Astrocyte of the spinal cord (primary cell): Measurements from ENCODE around the gene PRM3.

ENCODE experiments used
- DNase-seq: peaks from one replicate; pipeline ENCODE4 v3.0.0; 2011; ENCODE audit warnings: low read depth, low spot score
- H3K4me3 ChIP-seq: 2 replicates; pipeline ENCODE4 v1.5.1; 2011; ENCODE audit warnings: low read depth, mild to moderate bottlenecking, low read length, moderate library complexity
- CTCF ChIP-seq: IDR thresholded peaks from 2 replicates; pipeline ENCODE4 v1.5.1; 2012; ENCODE audit warnings: low read depth, mild to moderate bottlenecking, low read length, inconsistent platforms
- in situ Hi-C: cut with HindIII; loops from 2 replicates; pipeline ENCODE4 v1.10.0; 2017; ENCODE audit warnings: low sequenced_read_pairs

PRM3 gene

GRCh38 chr16:11310634-11310977 is 37.2 kb upstream of the PRM3 start:
- no peak for DNase-seq
- H3K4me3 ChIP-seq, result no peak overlapping the region
- TF ChIP-seq CTCF, result no peak
- in situ Hi-C loops, result no loop called here

- in situ Hi-C loops, result no loop called here
- no peak for TF ChIP-seq CTCF
- no peak for DNase-seq
- no peak overlapping the region for H3K4me3 ChIP-seq
Measured at GRCh38 chr16:11309895-11310633, 36.6 kb upstream of the PRM3 start.

GRCh38 chr16:11308493-11309283 is 35.3 kb upstream of the PRM3 start:
- TF ChIP-seq CTCF, result no peak
- no peak for DNase-seq
- in situ Hi-C loops, result no loop called here
- no peak overlapping the region for H3K4me3 ChIP-seq

- TF ChIP-seq CTCF, result no peak
Measured at GRCh38 chr16:11307639-11308492, 34.4 kb upstream of the PRM3 start.

GRCh38 chr16:11306997-11307638 is 33.7 kb upstream of the PRM3 start:
- TF ChIP-seq CTCF, result no peak
- DNase-seq, result no peak
- in situ Hi-C loops, result no loop called here
- H3K4me3 ChIP-seq, result no peak overlapping the region

More at GRCh38 chr16:11307639-11308492, 34.4 kb upstream of the PRM3 start:
- H3K4me3 ChIP-seq, result no peak overlapping the region
- DNase-seq, result no peak
- in situ Hi-C loops, result no loop called here

- in situ Hi-C loops, result no loop called here
- no peak for TF ChIP-seq CTCF
- no peak overlapping the region for H3K4me3 ChIP-seq
- DNase-seq, result no peak
Measured at GRCh38 chr16:11306381-11306780, 33.0 kb upstream of the PRM3 start.
